Right renal pelvis (tissue), 4 donors: Measurements from ENCODE around the gene AQP11. TPM values are rescaled to one million over a fixed set of nuclear protein-coding genes. Genes with fewer than 3 reads are reported as not detected.
"Not testable (repeated sequence)": the region's sequence is repeated elsewhere in the genome, so short reads cannot be mapped to it uniquely, and the experiment has no call there.

Experiments used
- DNase-seq, 4 donors: peaks; one replicate each; pipeline ENCODE4 v3.0.0-alpha.2; 2013; ENCODE audit warnings: low read depth in 4 of 4, low spot score in 3 of 4, missing footprints in 1 of 4
- polyA plus RNA-seq, 4 donors: library from polyadenylated mRNA; unstranded; fragments of 120-200 nt; gene quantifications; one replicate each; pipeline ENCODE4 v1.2.1, GENCODE V29; 2013; ENCODE audit not compliant: insufficient read length in 4 of 4

Gene AQP11
- polyA plus RNA-seq, 4 donors = 3.7 to 5.0 (median 4.3) TPM

- DNase-seq = peak in 2 of 4 donors; percentile 8 to 22
Observed at GRCh38 chr11:77590194-77590782, 535 bp downstream of the AQP11 start.

DNA sequence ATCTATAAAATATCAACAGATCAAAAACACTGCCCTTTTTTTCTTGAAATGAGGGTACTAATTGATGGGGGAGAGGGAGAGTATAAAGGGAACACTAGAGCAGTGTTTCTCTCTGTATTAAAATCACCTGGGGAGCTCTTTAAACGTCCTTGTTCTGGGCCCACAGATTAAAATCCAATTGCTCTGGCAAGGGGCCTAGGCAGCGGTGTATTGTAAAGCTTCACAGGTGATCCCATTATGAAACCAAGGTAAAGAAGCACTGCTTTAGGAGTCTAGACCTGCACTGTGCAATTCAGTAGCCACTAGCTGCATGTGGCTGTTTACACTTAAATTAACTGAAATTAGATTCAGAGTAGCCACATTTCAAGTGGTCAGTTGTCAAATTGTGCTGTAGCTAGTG, 3.0 kb downstream of the AQP11 start:
- no peak for DNase-seq

GRCh38 chr11:77593883-77594282, 4.1 kb downstream of the AQP11 start:
- DNase-seq = no peak

DNA sequence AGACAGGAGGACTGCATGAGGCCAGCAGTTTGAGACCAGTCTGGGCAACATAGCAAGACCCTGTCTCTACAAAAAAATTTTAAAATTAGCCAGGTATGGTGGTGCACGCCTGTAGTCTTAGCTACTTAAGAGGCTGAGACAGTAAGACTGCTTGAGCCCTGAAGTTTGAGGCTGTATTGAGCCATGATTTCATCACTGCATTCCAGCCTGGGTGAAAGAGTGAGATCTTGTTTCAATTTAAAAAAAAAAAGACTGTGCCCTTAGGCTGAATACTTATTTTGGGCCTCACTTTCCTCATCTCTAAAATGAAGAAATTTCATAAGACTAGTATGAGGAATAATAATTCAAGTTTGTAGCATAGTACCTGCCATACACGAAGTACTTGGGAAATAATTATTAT, 6.9 kb downstream of the AQP11 start:
- DNase-seq = no peak

GRCh38 chr11:77598195-77598594, 8.4 kb downstream of the AQP11 start:
- DNase-seq = no peak

- no peak for DNase-seq
Observed at GRCh38 chr11:77602381-77603088, 12.8 kb downstream of the AQP11 start.

DNA sequence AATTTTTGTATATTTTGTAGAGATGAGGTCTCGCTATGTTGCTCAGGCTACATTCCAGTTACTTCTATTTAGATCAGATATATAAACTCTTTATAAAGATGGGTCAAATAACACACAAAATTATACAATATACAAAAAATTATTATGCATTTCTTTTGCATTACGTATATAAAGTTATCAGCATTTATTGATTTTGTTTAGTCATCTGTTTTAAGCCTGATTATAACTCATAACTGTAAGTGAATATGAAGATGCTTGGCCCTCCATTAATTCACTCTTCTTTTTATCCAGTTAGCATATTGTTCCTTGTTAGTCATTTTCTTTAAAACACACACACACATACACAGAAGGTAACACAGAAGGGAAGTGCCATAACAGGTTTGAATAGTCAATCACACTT, 14.5 kb downstream of the AQP11 start:
- no peak for DNase-seq

- DNase-seq = no peak
Observed at GRCh38 chr11:77609234-77609633, 19.5 kb downstream of the AQP11 start.

DNA sequence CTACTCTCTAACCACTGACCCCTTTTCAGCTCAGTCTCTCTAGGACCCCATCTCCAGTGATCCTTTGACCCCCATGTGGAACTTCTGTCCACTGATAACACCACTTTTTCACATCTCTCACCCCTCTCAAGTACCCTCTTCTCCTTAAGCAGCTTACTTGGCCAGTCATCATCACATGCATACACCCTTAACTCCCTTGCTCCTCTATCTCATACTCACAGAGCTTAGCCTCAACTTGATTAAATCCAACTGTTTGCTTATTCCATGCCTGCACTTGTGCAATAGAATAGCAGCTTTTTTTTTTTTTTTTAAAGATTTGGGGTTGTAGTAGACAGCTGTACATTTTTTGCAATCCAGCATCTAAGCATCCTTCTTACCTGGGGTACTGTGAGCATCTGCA, 22.2 kb downstream of the AQP11 start:
- DNase-seq = no peak

- DNase-seq = no peak
Observed at GRCh38 chr11:77617892-77618291, 28.1 kb downstream of the AQP11 start.

GRCh38 chr11:77619576-77620198, 29.9 kb downstream of the AQP11 start:
- peak; percentile 25 to 43 (median 29) for DNase-seq

- no peak for DNase-seq
Observed at GRCh38 chr11:77630157-77630710, 40.5 kb downstream of the AQP11 start.

DNA sequence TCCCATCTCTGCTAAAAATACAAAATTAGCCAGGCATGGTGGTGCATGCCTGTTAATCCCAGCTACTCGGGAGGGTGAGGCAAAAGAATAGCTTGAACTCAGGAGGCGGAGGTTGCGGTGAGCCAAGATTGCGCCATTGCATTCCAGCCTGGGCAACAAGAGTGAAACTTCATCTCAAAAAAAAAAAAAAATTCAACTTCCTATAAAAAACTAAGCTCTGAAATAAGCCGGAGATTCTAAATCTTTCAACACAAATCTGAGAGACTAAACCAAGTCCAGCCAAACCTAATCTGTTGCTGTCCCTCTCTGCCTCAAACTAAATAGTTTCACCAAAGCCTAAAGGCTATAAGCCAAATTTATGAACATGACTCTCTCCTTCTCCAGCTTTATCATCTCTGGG, 44.2 kb downstream of the AQP11 start:
- not testable (repeated sequence) for DNase-seq

DNA sequence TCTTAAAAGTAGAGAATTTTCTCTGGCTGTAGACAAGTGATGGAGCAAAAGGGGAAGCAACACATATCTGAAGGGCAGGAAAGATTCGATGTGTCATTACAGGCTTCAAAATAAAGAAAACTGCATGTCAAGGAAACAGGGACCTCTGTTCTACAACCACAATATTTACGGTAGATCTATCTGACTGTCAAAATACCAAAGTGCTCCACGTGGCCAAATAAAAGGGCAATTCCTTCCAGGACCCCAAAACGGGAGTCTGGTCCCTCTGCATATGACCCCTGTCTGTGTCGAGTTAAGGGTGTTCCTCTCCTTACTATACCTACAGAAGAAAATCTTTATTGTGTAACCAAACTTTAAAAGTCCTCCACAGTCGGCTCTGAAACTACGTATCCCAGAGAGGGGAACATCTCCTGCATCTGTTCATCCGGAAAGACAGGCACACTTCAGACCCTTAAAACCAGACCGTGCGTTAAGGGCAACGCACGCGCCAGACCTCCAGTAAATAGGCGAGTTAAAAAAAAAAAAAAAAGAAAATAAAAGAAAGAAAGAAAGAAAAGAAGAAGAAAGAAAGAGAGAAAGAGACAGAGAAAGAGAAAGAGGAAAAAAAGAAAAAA, 47.1 kb downstream of the AQP11 start:
- DNase-seq = no peak

GRCh38 chr11:77637345-77638165, 47.8 kb downstream of the AQP11 start, which contains the start of gene CLNS1A:
Gene CLNS1A (minus strand): TSS chr11:77637794. CDS start chr11:77637714, 80 bp downstream.
- DNase-seq = peak; percentile 77 to 82 (median 82)

GRCh38 chr11:77642228-77642627, 52.5 kb downstream of the AQP11 start:
- no peak for DNase-seq

- DNase-seq = no peak
Observed at GRCh38 chr11:77644887-77645286, 55.1 kb downstream of the AQP11 start.

- no peak for DNase-seq
Observed at GRCh38 chr11:77647654-77648305, 58.0 kb downstream of the AQP11 start.

GRCh38 chr11:77650123-77650522, 60.4 kb downstream of the AQP11 start:
- no peak for DNase-seq
